ENCODE measurements around the gene MTHFD1L.

Gene MTHFD1L

DNA sequence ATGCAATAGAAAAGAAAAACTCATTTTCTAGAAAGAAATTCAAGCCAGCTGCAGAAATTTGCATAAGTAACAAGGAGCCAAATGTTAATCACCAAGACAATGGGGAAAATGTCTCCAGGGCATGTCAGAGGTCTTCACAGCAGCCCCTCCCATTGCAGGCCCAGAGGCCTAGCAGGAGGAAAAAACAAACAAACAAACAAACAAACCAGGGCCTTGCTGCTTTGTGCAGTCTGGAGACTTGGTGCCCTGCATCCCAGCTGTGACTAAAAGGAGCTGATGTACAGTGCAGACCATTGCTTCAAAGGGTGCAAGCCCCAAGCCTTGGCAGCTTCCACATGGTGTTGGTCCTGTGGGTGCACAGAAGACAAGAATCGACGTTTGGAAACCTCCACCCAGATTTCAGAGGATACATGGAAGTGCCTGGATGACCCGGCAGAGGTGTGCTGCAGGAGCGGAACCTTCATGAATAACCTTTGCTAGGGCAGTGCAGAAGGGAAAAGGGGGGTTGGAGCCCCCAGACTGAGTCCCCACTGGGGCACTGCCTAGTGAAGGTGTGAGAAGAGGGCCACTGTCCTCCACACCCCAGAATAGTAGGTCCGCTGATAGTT lies 263.4 kb downstream of the MTHFD1L start:
- no peak overlapping the region for H3K4me3 ChIP-seq (ENCODE audit: low read depth, low read length)
- TF ChIP-seq, protein P1, sequence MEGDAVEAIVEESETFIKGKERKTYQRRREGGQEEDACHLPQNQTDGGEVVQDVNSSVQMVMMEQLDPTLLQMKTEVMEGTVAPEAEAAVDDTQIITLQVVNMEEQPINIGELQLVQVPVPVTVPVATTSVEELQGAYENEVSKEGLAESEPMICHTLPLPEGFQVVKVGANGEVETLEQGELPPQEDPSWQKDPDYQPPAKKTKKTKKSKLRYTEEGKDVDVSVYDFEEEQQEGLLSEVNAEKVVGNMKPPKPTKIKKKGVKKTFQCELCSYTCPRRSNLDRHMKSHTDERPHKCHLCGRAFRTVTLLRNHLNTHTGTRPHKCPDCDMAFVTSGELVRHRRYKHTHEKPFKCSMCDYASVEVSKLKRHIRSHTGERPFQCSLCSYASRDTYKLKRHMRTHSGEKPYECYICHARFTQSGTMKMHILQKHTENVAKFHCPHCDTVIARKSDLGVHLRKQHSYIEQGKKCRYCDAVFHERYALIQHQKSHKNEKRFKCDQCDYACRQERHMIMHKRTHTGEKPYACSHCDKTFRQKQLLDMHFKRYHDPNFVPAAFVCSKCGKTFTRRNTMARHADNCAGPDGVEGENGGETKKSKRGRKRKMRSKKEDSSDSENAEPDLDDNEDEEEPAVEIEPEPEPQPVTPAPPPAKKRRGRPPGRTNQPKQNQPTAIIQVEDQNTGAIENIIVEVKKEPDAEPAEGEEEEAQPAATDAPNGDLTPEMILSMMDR (IDR thresholded peaks at IDR 0.05; ENCODE audit: control insufficient read depth, extremely low read depth, insufficient read depth) = no peak
- no peak for DNase-seq (ENCODE audit: low read depth)

DNA sequence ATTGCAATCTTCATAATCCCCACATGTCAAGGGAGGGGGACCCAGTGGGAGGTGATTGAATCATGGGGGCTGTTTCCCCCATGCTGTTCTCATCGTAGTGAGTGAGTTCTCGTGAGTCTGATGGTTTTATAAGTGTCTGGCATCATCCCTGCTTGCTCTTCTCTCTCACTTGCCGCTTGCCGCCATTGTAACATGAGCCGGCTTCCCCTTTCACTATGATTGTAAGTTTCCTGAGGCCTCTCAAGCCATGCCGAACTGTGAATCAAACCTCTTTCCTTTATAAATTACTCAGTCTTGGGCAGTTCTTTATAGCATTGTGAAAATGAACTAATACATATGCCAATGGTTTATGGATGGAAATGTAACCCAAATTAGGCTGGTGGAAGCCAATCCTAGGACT lies 264.8 kb downstream of the MTHFD1L start:
- no peak overlapping the region for H3K4me3 ChIP-seq (ENCODE audit: low read depth, low read length)
- no peak for DNase-seq (ENCODE audit: low read depth)
- TF ChIP-seq, protein P1 (IDR thresholded peaks at IDR 0.05; ENCODE audit: control insufficient read depth, extremely low read depth, insufficient read depth) = no peak

DNA sequence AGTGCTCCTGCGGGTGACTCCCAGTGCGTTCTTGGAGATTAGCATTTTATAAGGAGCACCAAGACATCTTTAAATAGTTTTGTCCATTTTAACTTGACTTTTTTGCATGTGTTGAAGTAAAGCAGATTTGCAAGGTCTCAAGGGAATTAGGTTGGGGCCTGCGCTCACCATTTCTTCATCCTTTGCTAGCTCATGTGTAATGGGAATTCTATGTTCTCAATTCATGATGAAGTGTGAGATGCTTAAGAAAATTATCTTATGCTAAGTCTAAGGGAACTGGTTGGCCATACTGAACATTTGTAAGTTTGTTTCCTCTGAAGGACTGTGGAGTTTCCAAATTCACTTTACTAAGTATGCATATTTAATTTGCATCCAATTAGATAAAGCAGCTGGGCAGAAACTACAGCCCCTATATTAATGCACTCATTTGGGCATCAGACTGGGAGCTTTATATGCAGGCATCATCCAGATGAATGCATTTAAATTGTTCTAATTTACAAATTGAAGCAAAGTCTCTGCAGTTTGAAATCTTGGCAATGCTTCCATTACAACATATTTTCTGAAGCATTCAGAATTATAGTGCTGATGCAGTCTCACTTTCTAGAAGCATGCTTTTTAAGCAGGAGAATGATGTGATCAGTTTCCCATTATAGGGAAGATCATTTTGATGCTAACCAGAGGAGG lies 266.0 kb downstream of the MTHFD1L start:
- TF ChIP-seq, protein P1 (IDR thresholded peaks at IDR 0.05; ENCODE audit: control insufficient read depth, extremely low read depth, insufficient read depth) = no peak
- DNase-seq (ENCODE audit: low read depth) = no peak
- no peak overlapping the region for H3K4me3 ChIP-seq (ENCODE audit: low read depth, low read length)

DNA sequence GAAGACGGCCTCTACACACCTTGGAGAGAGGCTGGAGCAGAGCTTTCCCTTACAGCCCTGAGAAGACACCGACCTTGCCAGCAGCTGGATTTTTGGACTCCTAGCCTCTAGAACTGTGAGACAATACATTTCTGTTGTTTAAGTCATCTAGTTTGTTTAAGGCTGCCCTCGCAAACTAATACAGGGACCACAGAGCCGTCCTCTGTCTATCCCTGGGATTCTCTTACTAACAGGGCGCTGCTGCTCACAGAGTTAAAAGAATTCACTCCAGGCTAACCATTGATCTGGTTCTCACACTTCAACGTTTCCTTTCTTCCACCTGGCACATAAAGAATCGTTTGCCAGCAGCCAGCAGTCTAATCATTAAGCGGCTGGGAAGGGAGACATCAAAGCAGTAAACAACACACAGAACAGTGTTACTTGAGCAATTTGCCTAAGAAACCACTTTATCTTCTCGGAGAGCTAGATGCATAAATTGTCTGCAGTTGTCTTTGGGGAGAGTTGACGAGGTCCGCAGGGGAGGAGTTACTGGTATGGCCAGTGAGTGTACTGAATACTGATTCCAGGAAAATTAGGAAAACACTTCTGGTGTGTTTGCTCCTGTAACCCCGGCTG lies 270.7 kb downstream of the MTHFD1L start:
- no peak overlapping the region for H3K4me3 ChIP-seq (ENCODE audit: low read depth, low read length)
- DNase-seq (ENCODE audit: low read depth) = no peak
- TF ChIP-seq, protein P1 (IDR thresholded peaks at IDR 0.05; ENCODE audit: control insufficient read depth, extremely low read depth, insufficient read depth) = no peak

DNA sequence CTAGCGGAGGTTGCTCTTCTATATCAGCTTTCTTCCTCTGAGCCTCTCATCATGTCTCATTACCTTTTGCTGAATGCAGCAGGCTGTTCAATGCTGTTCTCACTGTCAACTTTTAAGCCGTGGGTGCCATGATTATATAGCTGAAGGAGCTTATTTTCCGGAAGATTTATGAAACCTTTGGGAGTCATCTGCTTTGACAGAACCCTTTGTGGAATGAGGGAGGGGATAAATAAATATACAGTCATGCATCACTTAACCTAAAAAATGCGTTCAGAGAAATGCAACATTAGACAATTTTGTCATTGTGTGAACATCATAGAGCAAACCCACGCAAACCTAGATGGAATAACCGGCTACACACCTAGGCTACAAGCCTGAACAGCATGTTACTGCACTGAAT lies 272.0 kb downstream of the MTHFD1L start:
- no peak for DNase-seq (ENCODE audit: low read depth)
- TF ChIP-seq, protein P1 (IDR thresholded peaks at IDR 0.05; ENCODE audit: control insufficient read depth, extremely low read depth, insufficient read depth) = no peak
- H3K4me3 ChIP-seq (ENCODE audit: low read depth, low read length) = no peak overlapping the region

DNA sequence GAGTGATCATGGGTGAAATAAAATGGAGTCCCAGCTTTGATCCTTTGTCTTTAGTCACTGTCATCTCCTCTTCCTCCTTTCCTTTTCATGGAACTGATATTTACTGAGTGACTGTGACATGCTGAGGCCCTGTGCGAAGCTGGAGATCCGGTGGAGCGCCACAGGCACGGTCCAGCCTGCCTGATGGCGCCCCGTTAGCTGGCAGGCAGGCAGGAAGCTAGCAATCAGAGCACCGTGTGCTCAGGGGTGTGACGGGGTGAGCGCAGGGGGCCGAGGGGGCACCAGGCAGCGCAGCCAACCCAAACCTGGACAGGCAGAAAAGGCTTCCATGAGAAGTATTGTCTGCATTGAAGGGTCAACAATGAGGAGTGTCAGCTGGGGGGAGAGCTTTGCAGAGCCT lies 274.0 kb downstream of the MTHFD1L start:
- no peak overlapping the region for H3K4me3 ChIP-seq (ENCODE audit: low read depth, low read length)
- TF ChIP-seq, protein P1 (IDR thresholded peaks at IDR 0.05; ENCODE audit: control insufficient read depth, extremely low read depth, insufficient read depth) = no peak
- DNase-seq (ENCODE audit: low read depth) = no peak

Measured in LNCaP clone FGC (cell line).